Stimulated activated CD8-positive, alpha-beta memory T cell treated with anti-CD3 and anti-CD28 coated beads, Interleukin-15, amount 100 ng/mL, for 1 hour (primary cell): ENCODE measurements around the gene MON1B.
"Not testable (repeated sequence)": the region's sequence is repeated elsewhere in the genome, so short reads cannot be mapped to it uniquely, and the experiment has no call there.

Source experiments
- DNase-seq: peaks from one replicate; pipeline ENCODE4 v3.0.0-alpha.2; 2020; ENCODE audit warnings: low read depth

MON1B gene

GRCh38 chr16:77197747-77198146 is 6.8 kb downstream of the MON1B start:
- DNase-seq, result no peak

DNA sequence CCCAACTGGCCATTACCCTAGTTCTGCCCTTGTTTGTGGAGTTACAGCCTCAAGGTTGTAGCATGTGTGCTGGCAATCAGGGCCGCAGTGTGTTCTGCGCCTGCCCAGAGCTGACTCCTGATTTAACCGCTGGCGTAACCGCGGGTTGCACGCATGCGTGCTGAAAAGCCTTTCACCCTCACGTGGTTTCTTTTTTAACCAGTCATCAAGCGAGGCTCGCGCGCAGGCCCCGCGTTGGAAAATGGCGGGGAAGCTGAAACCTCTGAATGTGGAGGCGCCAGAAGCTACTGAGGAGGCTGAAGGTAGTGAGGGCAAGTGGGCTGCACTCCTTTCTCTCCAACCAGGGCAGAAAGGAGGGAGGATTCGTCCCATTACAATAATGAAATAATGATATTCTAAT is 8.2 kb downstream of the MON1B start, which contains the start of gene SYCE1L:
Gene SYCE1L, plus strand, starts transcription at position 198 of the 400 bp plus-strand sequence. Its CDS starts 44 bp downstream, at position 242.
- no peak for DNase-seq

GRCh38 chr16:77206533-77206932 is 15.5 kb downstream of the MON1B start:
- no peak for DNase-seq

GRCh38 chr16:77207030-77207429 is 16.0 kb downstream of the MON1B start:
- no peak for DNase-seq

GRCh38 chr16:77208382-77208781 is 17.4 kb downstream of the MON1B start:
- DNase-seq, result no peak

DNA sequence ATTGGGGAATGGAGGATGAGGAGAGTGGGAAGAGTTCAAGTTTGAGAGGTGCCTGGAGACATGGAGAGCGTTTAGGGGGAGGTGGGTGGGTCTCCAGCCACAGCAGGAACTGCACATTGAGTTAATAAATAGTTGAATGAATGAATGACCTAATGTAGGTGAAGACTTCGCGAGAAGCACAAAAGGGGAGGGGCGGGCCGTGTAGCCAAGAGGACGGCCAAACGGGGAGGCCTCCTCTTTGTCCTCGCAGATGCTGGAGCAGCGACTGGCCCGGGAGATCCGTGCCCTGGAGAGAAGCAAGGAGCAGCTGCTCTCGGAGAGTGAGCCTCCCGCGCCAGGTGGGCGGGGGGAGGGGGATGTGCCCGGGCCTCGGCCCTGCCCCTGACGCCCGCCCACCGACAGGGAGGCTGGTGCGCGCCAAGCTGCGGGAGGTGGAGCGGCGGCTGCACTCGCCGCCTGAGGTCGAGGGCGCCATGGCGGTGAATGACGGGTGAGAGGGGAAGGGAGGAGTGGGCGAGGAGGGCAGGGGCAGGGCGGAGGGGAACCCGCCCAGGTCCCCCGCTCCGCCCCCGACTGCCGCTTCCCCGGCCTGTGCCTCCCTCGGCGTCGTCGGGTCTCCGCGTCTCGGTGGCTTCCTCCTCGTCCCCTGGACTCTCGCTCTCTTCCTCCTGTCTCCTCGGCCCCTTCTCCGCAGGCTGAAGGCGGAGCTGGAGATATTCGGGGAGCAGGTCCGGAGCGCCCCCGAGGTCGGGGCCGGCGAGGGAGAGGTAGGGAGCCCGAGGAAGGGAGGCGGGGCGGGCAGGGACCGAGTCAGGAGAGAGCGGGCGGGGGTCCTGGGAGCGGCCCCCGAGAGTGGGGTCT is 21.1 kb downstream of the MON1B start:
- DNase-seq, result peak; percentile 50

DNA sequence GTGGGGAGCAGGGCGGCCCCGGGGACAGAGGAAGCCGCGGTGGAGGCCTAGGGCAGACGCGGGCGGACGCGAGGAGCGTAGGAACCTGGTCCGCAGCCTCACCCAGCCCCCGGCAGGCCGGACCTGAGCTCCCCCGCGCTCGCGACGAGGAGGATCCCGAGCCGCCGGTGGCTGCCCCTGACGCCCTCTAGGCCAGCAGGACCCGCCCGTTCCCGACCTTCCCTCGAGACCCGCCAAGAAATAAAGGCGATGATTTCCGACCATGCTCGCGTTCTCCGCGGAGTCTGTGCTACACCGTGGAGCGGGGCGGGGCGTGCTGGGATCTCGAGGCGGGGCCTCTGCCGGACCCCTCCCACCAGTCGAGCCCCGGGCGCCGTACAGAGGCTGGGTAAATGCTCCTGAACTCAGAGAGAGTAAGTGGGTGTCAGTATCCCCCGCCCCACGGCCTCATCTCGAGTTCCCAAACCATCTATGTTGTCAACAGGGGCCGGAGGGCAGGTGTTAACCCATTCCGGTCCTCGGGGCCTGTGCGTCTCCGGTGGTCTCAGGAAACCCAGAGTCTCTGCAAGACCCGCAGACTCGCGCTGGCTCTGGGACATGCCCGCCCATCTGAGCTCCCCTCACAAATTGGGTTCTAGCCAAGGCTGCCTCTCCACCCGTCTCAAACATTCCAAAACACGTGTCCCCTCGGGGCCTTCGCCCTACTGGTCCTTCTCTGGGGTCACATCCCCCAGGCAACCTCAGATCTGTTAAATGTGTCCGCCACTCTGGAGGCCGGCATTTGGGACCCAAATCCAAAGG is 22.0 kb downstream of the MON1B start:
- peak; percentile 54 for DNase-seq

- no peak for DNase-seq
Measured at GRCh38 chr16:77213542-77214106, 22.6 kb downstream of the MON1B start.

- DNase-seq, result no peak
Measured at GRCh38 chr16:77214411-77215138, 23.6 kb downstream of the MON1B start.

DNA sequence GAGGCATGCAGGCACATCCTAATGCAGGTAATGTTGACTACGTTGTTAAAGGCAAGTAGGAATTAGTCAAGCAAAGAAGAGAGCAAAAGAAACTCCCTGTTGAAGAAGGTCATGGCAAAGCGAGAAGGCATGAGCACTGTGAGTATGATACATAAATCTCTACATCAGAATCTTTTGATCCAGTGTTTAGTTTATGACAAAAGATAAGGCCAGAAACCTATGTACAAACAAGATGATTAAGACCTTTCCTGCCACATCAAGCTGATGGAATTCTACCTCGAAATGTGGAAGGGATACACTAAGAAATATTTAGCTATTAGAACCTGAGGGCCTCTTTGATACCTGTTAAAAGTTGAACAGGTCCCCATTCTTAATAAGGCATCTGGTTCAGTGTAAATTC is 28.4 kb downstream of the MON1B start:
- DNase-seq, result no peak

DNA sequence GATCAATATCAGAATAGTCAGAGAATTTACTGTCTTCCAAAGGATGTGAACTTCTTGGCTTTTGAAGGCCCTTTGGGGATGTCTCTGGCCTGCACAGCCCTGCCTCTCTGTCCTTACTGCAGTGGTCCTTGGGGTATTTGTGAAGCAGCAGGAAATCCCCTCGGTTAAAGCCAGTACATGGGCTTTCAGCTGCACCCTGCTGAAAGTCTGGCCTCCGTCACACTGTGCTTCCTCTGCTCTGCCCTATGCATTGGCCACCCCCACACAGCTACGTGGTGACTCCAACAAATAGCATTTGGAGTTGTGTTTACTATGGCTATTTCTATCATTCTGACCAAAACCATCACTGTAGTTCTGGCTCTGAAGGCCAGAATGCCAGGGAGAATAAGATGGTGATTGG is 29.4 kb downstream of the MON1B start:
- no peak for DNase-seq

GRCh38 chr16:77221482-77221881 is 30.5 kb downstream of the MON1B start:
- DNase-seq, result no peak

DNA sequence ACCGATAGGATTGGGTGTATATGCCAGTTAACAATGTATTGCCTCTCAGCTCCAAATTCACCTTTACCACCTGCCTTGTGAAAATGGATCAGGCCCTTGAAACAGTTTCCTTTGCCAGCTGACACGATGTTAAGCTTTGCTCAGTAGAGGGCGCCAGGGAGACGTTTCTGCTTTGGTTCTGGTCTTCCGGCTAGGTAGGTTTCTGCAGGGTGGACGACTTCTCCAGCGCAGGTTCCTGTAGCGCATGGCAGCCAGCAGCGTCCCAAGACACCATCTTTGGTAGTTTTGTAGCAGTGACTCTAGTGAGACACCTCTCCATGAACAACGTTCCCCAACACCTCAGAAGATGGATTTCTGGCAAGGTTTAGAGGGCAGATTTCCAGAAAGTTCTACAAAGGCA is 32.2 kb downstream of the MON1B start:
- no peak for DNase-seq

DNA sequence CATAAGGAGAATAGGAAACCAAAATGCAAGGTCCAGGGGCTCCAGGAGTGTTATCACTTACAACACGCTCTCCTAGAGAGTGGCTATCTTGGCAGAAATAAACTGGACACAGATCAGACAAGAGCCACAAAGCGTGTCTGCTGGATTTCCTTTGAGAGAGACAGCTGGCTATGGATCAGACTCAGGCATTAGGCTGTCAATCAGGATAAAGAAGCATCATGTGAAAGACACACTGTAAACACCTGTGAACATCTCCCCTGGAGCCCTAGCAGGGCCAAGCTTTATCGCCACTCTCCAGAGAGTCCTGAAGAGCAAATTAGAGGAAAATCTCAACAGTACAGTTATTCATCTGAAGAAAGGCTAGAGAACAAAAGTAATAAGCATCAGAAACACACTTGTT is 34.2 kb downstream of the MON1B start:
- DNase-seq, result no peak

DNA sequence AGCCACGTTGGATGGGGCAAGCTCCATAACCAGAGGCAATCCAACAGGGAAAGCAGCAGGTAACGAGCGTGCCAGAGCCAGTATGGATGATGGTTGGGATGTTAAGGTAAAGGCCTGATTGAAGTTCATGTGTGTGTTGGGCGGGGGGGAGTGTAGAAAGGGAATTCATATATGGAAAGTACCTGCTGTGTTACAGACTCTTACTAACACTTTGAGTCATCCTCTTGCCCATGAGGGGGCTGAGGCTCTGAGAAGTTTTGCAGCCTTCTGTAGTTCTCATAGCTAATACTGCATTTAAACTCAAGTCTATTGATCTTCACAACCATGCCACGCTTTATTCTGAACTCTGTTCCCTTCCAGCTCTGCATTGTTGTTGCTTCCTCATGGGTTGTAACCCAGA is 36.8 kb downstream of the MON1B start:
- no peak for DNase-seq

GRCh38 chr16:77231047-77231446 is 40.1 kb downstream of the MON1B start:
- DNase-seq, result no peak

DNA sequence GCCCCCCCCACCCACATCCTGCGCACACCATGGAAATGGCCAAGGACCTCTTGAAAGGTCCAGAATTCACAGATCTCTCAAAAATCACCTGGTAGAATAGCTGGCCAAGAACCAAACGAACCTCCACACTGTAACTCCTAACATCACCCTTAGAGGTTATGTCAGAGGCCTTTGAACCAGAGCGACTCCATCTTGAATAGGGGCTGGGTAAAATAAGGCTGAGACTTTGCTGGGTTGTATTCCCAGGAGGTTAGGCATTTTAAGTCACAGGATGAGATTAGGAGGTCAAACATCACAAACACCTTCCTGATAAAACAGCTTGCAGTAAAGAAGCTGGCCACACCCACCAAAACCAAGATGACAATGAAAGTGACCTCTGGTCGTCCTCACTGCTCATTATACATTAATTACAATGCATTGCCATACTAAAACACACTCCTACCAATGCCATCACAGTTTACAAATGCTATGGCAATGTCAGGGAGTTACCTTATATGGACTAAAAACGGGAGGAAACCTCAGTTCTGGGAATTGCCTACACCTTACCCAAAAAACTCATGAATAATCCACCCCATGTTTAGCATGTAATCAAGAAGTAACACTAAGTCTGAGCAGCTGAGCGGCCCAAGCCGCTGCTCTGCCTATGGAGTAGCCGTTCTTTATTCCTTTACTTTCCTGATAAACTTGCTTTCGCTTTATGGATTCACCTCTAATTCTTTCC is 43.0 kb downstream of the MON1B start:
- DNase-seq, result no peak

- DNase-seq, result no peak
Measured at GRCh38 chr16:77234611-77235010, 43.6 kb downstream of the MON1B start.

DNA sequence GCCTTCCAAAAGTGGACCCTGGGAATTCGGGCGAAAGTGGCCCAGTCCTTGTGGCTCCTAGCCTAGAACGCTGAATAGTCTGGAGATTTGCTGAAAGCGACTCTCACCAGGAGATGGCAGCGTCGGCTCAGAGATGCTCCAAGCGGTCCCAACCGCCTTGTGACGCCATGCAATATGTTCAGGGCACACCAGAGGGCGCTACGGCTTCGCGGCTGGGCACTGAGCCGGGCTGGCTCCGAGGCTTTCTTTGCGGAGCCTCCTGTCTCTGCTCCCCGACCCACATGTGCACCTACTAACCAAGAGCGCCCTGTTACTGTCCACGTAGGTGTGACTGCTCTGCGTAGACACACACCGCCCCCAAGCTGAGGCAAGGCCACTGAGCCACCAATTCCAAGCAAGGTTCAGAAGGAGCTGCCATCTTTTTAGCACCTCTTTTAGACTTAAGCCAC is 45.1 kb downstream of the MON1B start:
- DNase-seq, result peak; percentile 78

GRCh38 chr16:77238593-77238992 is 47.6 kb downstream of the MON1B start:
- no peak for DNase-seq

GRCh38 chr16:77242471-77242870 is 51.5 kb downstream of the MON1B start:
- DNase-seq, result not testable (repeated sequence)
